ENCODE results near the gene EGFR. TPM values are rescaled to one million over a fixed set of nuclear protein-coding genes. Genes with fewer than 3 reads are reported as not detected.

Gene EGFR
- total RNA-seq, 1 donor from 2014 or later, result 78.3 TPM

DNA sequence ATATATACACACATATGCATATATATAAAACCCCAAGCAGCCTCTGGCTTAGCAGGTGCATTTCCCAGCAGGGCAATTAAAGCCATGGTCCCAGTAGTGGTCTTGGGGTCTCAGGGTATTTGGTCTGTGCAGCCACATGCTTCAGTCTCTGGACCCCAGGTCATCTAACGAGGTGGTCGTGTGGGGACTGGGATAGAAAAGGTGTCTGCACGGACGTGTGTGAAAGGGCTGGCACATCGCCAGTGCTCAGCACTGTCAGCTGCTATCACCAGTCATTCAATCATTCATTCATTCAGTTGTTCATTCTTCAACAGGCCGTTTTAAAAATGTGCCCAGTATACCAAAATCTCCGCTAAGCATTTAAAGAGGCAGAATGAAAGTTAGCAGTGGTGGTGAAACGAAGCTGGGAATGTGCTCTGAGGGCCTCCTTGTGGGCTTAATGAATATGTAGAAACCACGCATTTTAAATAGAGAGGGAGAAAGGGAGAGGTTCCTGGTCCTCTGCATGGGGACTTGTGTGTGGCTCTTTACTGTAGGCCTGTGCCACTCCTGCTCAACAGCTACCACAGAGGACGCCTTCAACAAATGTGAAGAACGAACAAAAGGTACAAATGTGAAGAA lies 170.4 kb downstream of the EGFR start:
- Histone ChIP-seq H3K4me3 (no peak overlapping the region), H3K27ac (peak overlapping the region; percentile 11), H3K4me1 (no peaks in the 10 kb centered on the region), H3K9me3 (no peaks in the 10 kb centered on the region), H3K27me3 (no peaks in the 10 kb centered on the region), H3K36me3 (peaks cover 20% of the 10 kb centered on the region)
- DNase-seq, result no peak
- intact Hi-C loops (cut with DNase I), result no loop called here
- TF ChIP-seq, protein P1, sequence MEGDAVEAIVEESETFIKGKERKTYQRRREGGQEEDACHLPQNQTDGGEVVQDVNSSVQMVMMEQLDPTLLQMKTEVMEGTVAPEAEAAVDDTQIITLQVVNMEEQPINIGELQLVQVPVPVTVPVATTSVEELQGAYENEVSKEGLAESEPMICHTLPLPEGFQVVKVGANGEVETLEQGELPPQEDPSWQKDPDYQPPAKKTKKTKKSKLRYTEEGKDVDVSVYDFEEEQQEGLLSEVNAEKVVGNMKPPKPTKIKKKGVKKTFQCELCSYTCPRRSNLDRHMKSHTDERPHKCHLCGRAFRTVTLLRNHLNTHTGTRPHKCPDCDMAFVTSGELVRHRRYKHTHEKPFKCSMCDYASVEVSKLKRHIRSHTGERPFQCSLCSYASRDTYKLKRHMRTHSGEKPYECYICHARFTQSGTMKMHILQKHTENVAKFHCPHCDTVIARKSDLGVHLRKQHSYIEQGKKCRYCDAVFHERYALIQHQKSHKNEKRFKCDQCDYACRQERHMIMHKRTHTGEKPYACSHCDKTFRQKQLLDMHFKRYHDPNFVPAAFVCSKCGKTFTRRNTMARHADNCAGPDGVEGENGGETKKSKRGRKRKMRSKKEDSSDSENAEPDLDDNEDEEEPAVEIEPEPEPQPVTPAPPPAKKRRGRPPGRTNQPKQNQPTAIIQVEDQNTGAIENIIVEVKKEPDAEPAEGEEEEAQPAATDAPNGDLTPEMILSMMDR (IDR thresholded peaks at IDR 0.05), result no peak
- ATAC-seq, result no peak

DNA sequence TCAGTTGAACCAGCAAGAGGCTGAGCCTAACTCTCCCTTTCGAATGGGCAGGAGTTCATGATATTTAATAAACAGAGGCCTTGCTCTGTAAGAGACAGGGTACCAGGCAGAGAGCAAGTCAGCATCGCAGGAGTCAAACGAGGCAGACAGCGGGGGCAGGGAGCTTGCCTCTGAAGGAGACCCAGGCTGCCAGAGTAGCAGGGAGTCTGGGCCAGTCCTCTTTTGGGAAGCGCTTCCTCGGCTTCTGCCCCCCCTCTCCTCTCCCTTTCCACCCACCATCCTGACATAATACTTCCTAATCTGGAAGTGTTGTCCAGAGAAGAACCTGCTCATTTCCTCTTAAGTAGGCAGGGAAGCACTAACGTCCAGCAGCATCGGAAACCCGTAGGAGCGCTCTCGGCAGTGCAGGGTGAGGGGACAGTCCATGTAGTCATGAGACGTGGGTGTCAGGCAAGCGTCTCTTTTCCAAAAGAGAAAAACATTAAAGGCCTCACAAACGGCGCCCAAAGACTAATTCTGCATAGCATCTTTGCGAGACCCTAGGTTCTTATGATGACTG lies 171.1 kb downstream of the EGFR start:
- peaks cover 15% of the 10 kb centered on the region for H3K36me3 ChIP-seq
- H3K4me1 ChIP-seq, result no peaks in the 10 kb centered on the region
- no peaks in the 10 kb centered on the region for H3K9me3 ChIP-seq
- no peaks in the 10 kb centered on the region for H3K27me3 ChIP-seq
- no peak for DNase-seq
- intact Hi-C loops (cut with DNase I), result no loop called here
- H3K4me3 ChIP-seq, result no peak overlapping the region
- TF ChIP-seq, protein P1 (IDR thresholded peaks at IDR 0.05), result no peak
- H3K27ac ChIP-seq, result peak overlapping the region; percentile 11
- ATAC-seq, result no peak

DNA sequence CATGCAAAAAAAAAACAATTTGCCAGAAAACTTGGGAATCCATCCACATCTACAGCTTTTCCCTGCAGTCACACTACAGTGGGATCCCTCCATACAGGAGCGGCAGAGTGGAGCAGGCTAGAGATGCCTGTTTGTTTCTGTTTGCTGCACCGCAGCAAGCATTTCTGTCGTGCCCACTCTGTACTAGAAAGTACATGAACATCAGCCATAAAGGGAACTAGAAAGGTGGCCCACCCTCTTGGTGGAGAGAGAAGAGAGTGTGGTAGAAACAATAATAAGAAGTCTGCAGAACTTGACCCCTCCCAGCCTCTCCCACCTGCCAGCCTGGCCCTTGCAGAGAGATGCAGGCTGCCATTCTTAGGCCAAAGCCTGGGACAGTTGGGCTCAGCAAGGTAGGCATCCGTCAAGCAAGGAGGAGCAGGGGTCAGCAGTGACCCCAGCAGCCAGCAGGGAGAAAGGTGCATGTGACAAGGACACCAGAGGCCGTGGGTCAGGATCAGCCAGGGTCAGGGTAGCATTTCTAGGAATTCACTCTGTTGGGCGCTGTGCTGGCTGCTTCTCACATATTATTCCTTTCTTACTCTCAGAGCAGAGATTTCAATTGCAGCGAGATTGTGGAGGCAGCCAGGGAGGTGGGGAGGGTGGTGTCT lies 171.8 kb downstream of the EGFR start:
- no peak for ATAC-seq
- DNase-seq, result no peak
- H3K9me3 ChIP-seq, result no peaks in the 10 kb centered on the region
- peaks cover 11% of the 10 kb centered on the region for H3K36me3 ChIP-seq
- no peak overlapping the region for H3K27ac ChIP-seq
- no peaks in the 10 kb centered on the region for H3K4me1 ChIP-seq
- intact Hi-C loops (cut with DNase I), result no loop called here
- H3K27me3 ChIP-seq, result no peaks in the 10 kb centered on the region
- H3K4me3 ChIP-seq, result no peak overlapping the region
- TF ChIP-seq, protein P1 (IDR thresholded peaks at IDR 0.05), result no peak

DNA sequence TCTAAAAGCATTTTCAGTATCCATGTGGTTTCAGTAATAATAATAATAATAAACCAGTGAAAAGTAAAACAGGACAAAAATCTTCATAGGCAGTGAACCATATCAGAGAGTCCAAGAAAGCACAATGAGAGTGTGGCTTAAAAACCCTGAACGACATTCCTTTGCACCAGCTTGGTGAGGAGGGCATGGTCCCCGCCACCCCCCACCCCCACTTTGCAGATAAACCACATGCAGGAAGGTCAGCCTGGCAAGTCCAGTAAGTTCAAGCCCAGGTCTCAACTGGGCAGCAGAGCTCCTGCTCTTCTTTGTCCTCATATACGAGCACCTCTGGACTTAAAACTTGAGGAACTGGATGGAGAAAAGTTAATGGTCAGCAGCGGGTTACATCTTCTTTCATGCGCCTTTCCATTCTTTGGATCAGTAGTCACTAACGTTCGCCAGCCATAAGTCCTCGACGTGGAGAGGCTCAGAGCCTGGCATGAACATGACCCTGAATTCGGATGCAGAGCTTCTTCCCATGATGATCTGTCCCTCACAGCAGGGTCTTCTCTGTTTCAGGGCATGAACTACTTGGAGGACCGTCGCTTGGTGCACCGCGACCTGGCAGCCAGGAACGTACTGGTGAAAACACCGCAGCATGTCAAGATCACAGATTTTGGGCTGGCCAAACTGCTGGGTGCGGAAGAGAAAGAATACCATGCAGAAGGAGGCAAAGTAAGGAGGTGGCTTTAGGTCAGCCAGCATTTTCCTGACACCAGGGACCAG lies 172.5 kb downstream of the EGFR start:
- DNase-seq, result peak; percentile 58
- Histone ChIP-seq H3K4me3 (no peak overlapping the region), H3K9me3 (no peaks in the 10 kb centered on the region), H3K4me1 (no peaks in the 10 kb centered on the region), H3K36me3 (peaks cover 11% of the 10 kb centered on the region), H3K27me3 (no peaks in the 10 kb centered on the region), H3K27ac (no peak overlapping the region)
- intact Hi-C loops (cut with DNase I), result no loop called here
- ATAC-seq, result no peak
- TF ChIP-seq, protein P1 (IDR thresholded peaks at IDR 0.05), result no peak

DNA sequence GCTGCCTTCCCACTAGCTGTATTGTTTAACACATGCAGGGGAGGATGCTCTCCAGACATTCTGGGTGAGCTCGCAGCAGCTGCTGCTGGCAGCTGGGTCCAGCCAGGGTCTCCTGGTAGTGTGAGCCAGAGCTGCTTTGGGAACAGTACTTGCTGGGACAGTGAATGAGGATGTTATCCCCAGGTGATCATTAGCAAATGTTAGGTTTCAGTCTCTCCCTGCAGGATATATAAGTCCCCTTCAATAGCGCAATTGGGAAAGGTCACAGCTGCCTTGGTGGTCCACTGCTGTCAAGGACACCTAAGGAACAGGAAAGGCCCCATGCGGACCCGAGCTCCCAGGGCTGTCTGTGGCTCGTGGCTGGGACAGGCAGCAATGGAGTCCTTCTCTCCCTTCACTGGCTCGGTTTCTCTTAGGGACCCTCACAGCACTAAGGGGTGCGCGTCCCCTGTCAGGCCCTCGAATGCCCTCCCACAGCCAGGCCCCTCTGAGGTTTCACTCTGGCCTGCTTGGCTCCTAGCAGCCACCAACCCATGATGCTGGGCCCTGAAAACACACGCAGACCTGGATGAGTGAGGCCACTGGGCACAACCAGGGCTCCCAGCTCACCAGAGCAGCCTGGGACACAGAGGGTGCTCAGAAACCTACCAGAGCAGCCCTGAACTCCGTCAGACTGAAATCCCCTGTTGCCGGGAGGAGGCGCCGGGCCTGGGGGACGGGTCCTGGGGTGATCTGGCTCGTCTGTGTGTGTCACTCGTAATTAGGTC lies 173.3 kb downstream of the EGFR start:
- Histone ChIP-seq H3K27ac (peak overlapping the region; percentile 24), H3K9me3 (no peaks in the 10 kb centered on the region), H3K4me3 (no peak overlapping the region), H3K4me1 (no peaks in the 10 kb centered on the region), H3K27me3 (no peaks in the 10 kb centered on the region), H3K36me3 (peaks cover 11% of the 10 kb centered on the region)
- DNase-seq (peak; percentile 48), ATAC-seq (no peak)
- TF ChIP-seq, protein P1 (IDR thresholded peaks at IDR 0.05), result no peak
- intact Hi-C loops (cut with DNase I), result no loop called here
